HepG2 (cell line): ENCODE results near the gene LRRC8D.

Source experiments
- POLR2AphosphoS5 ChIP-seq: IDR thresholded peaks from 2 replicates; pipeline ENCODE4 v1.6.1; 2012; ENCODE audit warnings: low read depth, low read length
- RBFOX2 ChIP-seq: fragments of 200-400 bp; formaldehyde crosslinking; IDR thresholded peaks from 2 replicates; pipeline ENCODE4 v1.6.1; 2017; ENCODE audit warnings: low read depth, mild to moderate bottlenecking, low read length
- RBM22 ChIP-seq: fragments of 200-400 bp; formaldehyde crosslinking; optimal IDR thresholded peaks from 2 replicates; pipeline ENCODE3; 2017; ENCODE audit warnings: mild to moderate bottlenecking, low read length, moderate library complexity
- SIN3A ChIP-seq: IDR thresholded peaks from 2 replicates; pipeline ENCODE4 v1.6.1; 2011; ENCODE audit warnings: low read depth, mild to moderate bottlenecking, control low read depth, low read length, borderline replicate concordance
- STAT5B ChIP-seq: sonication (generic); formaldehyde crosslinking; IDR thresholded peaks from 2 replicates; pipeline ENCODE4 v1.4.0; 2020; ENCODE audit warnings: missing genetic modification reagents
- TGIF2 ChIP-seq: IDR thresholded peaks from 2 replicates; pipeline ENCODE4 v1.6.1; 2016; ENCODE audit warnings: control low read depth, missing compliant biosample characterization
- ZNF263 ChIP-seq: sonication (generic); formaldehyde crosslinking; IDR thresholded peaks from 2 replicates; pipeline ENCODE4 v1.4.0; 2020; ENCODE audit warnings: missing genetic modification reagents
- ZNF292 ChIP-seq: sonication (generic); formaldehyde crosslinking; IDR thresholded peaks from 2 replicates; pipeline ENCODE4 v1.8.1; 2022; ENCODE audit warnings: mild to moderate bottlenecking, low read depth, missing genetic modification reagents, borderline replicate concordance
- ZNF615 ChIP-seq: sonication (generic); formaldehyde crosslinking; IDR thresholded peaks from 2 replicates; pipeline ENCODE4 v1.5.0; 2020; ENCODE audit warnings: mild to moderate bottlenecking, missing genetic modification reagents, borderline replicate concordance
- ZNF703 ChIP-seq: sonication (generic); formaldehyde crosslinking; IDR thresholded peaks from 2 replicates; pipeline ENCODE4 v1.5.1; 2020; ENCODE audit warnings: missing genetic modification reagents, mild to moderate bottlenecking, moderate library complexity, borderline replicate concordance
- ZSCAN29 ChIP-seq: sonication (generic); formaldehyde crosslinking; conservative IDR thresholded peaks from 2 replicates; pipeline ENCODE4 v1.4.0; 2020; ENCODE audit warnings: mild to moderate bottlenecking, missing genetic modification reagents
- TF ChIP-seq, protein P1 (sequence below): sonication (generic); formaldehyde crosslinking; IDR thresholded peaks from 2 replicates; pipeline ENCODE4 v1.5.0; 2020; ENCODE audit warnings: mild to moderate bottlenecking, missing genetic modification reagents

DNA sequence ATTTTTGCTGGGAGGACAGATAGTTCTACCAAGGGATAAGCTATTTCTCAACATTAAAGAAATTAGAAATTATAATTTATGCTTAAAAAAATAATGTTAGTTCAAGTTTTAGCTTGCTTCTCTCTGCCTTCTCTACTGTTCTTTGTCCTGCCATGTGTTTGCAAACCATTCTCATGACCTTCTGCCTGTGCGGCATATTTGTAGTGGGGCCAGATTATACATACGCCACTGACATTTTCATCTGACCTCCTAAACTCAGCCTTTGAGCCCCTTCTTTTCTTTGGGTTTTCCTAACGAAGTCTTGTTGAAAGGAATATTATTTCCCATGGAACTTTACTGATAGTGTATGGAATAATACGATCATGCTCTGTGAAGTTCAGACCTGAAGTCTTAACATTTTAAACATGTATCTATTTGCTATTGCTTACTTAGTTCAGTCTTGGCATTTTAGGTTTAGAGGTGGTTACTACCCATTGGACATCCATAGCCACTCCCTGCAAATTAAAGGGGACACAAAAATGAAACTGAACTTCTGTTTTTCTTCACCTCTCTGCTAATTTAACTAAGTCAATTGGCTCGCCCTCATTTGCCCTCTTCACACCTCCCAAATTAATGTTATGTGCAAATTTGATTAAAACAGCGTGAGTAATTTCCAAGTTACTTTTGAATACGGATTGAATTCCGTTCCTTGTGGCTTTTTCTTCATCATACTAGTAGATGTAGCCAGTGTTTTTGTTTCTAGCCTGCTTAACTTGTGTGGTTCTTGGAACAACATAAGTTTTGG, 15.6 kb downstream of the LRRC8D start:
- no peak for TF ChIP-seq SIN3A
- TF ChIP-seq ZNF615 (CRISPR knock-in tag), result no peak
- TF ChIP-seq POLR2AphosphoS5, result no peak
- TF ChIP-seq ZNF263 (CRISPR knock-in tag), result no peak
- TF ChIP-seq ZNF703 (CRISPR knock-in tag), result no peak
- TF ChIP-seq, protein P1, sequence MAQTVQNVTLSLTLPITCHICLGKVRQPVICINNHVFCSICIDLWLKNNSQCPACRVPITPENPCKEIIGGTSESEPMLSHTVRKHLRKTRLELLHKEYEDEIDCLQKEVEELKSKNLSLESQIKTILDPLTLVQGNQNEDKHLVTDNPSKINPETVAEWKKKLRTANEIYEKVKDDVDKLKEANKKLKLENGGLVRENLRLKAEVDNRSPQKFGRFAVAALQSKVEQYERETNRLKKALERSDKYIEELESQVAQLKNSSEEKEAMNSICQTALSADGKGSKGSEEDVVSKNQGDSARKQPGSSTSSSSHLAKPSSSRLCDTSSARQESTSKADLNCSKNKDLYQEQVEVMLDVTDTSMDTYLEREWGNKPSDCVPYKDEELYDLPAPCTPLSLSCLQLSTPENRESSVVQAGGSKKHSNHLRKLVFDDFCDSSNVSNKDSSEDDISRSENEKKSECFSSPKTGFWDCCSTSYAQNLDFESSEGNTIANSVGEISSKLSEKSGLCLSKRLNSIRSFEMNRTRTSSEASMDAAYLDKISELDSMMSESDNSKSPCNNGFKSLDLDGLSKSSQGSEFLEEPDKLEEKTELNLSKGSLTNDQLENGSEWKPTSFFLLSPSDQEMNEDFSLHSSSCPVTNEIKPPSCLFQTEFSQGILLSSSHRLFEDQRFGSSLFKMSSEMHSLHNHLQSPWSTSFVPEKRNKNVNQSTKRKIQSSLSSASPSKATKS (CRISPR knock-in tag), result no peak
- no peak for TF ChIP-seq TGIF2 (CRISPR knock-in tag)
- TF ChIP-seq RBFOX2, result no peak
- TF ChIP-seq RBM22, result no peak
- TF ChIP-seq ZSCAN29 (CRISPR knock-in tag), result 0 out of 2 replicates have a peak, but pooled peaks have one; percentile 47
- no peak for TF ChIP-seq ZNF292
- no peak for TF ChIP-seq STAT5B (CRISPR knock-in tag)
